HG02840 (cell line): Measurements from ENCODE around the gene LSMEM2.
"Not testable (repeated sequence)": the region's sequence is repeated elsewhere in the genome, so short reads cannot be mapped to it uniquely, and the experiment has no call there.

ENCODE experiments used
- ATAC-seq: cut with Tn5 transposase; IDR thresholded peaks from one replicate; pipeline ENCODE4 v1.9.1; 2021; ENCODE audit warnings: mild to moderate bottlenecking, moderate library complexity, moderate number of reproducible peaks; ENCODE audit not compliant: unreplicated experiment, low FRiP score

Gene LSMEM2

DNA sequence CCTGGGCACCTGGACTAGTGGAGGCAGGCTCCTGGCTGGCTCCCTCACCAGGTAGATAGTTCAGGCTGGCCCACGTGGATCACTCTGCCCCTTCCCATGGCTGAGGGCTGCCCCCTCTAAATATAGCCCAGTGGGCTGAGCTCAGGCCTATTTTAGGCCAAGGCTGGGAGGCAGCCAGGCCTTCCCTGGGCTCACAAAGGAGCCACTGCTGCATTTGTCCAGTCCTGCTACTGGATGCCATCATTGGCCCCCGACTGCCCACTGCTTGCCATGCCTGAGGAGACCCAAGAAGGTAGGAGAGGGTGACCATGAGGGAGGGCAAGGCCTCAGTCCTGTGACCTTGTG is at the start of gene LSMEM2:
Gene LSMEM2 (plus strand): TSS at position 208 of the 345 bp plus-strand sequence. CDS start 27 bp downstream, at position 235.
- no peak for ATAC-seq

DNA sequence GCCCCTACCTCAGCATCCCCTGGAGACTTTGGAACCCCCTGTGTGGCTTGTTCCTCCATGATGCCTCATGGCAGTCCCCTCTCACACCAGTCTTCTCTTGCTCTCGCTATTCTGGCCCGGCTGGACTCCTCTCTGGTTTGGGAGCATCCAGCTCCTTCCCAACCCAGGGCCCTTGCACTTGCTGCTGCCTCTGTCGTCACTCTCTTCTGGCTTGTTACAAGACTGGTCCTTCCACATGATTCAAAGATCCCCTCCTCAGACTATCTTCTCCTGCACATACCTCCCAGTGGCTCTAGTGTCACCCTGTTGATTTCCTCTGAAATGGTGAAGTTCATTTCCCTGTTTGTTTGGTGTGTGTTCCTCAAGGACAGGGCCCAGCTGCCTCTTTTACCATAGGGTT is 49.4 kb upstream of the LSMEM2 start:
- no peak for ATAC-seq

DNA sequence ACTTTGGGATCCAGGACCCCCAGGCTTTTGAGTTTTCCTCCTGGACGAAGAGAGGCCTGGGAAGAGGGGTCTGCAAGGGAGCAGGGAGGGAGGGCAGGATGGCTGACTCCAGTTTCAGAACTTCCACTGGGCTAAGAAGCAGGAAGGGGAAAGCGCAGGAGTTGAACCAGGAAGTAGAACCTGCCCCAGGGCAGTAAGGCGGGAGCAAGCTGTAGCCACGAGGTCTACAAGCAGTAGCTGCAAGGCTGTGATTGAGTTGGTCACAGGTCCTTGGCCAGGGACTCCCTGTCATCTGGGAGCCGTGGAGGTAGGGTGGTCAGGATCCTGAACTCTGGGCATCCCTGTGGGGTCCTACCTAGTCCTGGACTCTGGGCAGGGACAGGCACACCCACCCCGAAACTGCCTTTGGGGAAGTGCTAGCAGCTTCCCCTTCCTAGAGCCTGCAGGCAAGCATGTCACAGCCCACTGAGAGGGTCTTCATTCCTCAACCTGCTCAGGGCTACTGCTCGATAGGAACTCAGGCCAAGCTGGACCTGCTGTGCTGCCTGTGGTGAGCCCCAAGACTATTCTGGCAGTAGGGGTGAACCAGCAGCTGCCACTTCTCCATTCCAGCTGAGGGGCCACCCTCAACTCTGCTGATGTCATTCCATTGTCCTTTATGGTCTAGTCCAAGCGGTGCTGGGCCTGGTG is 48.6 kb upstream of the LSMEM2 start:
- ATAC-seq: no peak

DNA sequence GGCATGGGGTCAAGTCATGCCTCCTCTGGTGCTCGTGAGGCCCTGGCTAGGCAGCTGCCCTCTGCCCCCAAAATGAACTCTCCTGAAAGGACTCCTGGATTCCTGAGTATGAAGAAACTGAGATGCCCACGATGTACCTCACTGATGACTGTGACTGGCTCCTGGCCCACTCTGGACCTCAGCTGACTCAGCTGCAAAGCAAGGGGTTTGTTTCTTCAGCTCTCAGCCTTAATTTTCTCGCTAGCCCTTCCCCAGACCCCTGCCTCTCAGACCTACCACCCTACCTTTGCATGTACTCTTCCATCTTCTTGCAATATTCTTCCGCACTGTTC is 48.1 kb upstream of the LSMEM2 start:
- ATAC-seq: no peak

DNA sequence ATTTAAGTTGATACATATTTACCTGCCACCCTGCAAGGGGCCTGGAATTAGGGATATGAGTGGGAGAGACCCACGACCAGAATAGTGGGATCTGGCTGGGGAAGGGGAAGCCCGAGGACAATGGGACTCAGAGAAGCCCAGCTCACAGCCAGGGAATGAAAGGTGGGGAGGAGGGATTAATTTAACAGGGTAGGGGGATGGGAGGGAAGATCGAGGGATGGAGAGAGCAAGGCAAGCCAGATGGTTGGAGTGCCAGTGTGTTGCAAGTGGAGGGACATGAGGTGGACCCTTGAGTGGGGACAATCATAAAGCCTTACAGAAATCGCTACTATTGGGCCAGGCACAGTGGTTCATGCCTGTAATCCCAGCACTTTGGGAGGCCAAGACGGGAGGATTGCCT is 47.3 kb upstream of the LSMEM2 start:
- ATAC-seq: no peak

DNA sequence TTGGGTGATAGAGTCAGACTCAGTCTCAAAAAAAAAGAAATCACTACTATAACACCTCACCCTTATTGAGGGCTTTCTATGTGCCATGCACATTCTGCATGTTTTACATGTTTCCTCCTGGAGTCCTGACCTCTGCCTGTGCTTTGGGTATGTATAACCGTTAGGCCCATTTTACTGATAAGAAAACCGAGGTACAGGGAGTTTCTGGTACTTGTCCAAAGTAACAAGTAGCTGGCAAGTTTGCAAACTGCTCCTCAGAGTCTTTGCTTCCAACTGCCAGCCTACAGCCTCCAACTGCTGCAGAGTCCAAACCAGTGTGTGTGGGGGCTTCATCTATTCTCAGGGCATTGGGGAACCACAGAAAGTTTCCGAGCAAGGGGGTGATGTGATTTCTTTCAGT is 46.6 kb upstream of the LSMEM2 start:
- no peak for ATAC-seq

DNA sequence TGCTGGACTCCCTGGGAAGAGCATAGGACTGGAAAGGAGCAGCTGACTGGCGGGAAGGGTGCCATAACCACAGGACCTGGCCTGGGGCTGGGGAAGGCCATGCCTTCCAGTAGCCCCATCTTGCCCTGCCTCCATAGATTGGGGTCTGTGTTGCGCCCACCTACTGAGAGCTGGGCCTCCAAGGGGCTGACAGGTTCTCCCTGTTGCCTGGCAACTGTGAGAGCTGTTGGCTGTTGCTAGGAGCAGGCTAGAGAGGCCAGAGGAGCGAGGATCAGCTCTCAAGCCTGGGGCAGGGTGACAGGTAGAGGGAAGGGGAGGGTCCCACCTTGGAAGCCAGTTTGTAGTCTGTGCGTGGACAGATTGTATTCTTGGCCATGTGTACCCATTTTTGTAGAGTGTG is 45.7 kb upstream of the LSMEM2 start:
- no peak for ATAC-seq

DNA sequence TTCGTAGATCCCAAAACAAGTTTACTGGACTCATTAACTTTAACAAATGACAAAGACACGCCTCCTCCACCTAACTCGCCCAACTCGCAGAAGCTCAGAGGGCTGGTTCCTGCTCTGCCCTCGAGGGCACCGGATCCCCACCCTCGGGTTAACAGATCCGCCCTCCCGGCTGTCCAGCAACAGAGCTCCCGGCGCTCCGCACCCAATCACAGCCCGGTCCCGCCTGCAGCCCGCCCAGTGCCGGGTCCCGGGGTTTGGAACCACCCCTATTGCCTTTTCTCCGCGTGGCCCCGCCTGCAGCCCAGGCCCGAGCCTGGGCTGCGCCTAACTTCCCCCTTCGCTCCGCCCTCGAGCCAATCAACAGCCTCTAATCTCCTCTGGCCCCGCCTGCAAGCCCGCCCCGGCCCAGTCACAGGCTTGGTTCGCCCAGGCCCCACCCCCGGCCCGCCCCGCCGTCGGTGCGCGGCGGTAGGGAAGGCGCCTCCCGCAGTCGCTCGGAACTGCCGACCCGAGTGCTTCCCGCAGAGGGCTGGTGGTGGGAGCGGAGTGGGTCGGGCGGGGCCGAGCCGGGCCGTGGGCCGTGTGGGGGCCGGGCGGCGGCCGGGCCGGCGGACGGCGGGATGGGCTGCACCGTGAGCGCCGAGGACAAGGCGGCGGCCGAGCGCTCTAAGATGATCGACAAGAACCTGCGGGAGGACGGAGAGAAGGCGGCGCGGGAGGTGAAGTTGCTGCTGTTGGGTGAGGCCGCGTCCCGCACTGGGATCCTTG is 43.0 kb upstream of the LSMEM2 start, which contains the start of gene GNAI2:
Gene GNAI2 (plus strand): TSS at position 489 of the 768 bp plus-strand sequence. CDS start 132 bp downstream, at position 621.
- ATAC-seq: peak; percentile 95

DNA sequence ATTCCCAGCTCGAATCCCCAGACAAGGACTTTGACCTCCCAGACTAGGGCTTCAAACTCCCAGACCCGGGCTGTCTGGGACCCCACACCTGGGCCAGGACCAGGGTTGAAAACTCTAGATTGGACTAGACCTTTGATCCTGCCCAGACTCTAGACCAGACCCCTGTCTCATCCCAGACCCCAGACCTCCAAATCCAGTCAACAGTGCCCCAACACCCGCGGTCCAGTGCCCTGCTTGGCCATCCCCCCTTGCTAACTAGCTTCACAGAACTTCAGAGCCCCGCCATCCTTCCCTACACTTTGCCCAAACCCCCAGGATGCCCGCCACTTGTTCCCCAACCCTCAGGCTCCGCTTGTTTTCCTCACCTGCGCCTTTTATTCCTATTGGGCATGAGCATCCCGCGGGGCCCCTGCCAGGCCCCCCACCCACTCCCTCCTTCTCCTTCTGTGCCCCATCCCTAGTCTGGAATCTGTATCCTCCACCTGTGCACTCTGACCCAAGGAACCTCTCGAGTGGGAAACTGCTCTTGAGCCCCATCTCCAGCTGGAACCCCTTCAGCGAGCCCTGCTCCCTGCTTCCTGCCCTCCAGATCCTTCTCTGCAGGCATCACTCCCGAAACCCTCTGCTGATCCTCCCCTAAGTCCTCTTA is 42.3 kb upstream of the LSMEM2 start:
- no peak for ATAC-seq

DNA sequence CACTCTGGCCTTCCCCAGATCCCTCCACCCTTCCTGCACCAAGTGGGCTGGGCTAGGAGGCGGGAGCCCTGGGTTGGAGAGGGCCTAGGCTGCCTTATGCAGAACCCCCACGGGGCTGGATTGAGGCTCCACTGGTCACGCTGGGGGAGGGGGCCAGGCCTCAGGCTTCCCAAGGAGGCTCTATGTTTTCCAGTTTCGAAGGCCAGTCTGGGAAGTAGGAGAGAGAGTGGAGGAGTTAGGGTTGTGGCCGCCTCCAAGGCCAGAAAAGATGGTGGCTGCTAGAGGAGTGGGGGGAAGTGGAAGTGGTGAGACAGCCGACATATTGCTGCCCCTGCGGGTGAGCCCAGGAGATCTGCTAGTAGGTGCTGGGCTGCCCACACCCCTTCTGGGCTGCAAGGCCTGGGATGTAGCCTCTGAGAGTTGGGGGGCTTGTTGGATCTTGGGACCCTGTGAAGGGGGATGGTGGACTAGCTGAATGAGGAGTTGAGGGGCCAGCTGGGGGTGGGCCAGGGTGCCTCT is 41.7 kb upstream of the LSMEM2 start:
- no peak for ATAC-seq

DNA sequence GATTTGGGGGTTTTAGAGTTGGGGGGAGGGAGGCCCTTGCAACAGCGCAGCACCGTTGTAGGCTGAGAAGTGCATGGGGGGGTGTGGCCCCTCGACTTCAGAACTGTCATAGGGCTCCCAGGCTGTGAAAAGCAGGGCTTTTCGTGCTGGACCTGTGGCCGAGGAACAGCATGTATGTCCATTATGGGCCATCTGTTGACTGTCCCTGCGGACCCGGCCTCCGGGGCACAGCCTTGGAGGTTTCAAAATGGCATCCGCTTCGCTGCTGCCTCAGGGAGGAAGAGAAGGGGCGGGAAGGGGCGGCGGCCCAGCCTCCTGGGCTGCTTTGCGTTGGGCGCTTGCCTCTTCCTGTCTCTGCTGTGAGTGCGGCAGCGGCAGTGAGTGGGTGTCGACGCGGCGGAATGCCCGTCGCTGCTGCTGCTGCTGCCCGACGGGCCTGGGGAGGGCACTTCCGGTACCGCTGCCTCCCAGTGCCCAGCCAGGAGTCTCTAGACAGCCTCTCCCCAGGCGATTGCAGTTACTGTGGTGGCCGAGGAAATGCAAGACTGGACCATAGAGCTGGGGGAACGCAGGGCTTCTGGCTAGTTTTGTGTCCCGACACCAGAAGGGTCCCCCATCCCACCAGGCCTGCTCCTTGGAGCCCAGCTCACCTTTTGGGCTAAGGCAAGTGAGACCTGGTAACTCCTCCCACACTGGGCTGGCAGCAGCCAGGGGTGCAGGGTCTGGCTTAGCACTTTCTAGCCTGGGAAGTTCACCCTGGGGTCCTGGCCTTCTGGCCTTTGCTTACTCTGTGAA is 40.9 kb upstream of the LSMEM2 start:
- no peak for ATAC-seq

DNA sequence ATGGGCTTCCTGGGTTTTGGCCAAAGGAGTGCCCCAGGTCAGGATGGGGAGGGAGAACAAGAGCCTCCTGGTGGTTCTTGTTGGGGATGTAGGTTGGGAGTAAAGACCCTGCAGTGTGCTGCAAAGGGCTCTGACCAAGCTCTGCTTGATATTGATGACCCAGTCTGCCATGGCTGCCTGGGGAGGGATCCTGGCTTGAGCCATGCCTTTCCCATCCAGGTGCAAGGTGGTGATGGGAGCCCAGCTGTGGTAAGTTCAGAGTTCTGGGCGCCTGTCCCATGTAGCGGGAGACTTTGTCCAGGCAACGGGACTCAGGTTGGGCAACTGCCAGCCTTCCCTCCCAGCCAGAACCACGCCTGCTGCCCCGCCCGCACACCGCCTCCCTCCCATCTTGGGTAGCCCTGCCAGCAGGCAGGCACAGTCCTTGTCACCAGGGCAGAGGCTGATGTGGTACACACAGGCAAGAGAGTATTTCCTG is 40.3 kb upstream of the LSMEM2 start:
- no peak for ATAC-seq

DNA sequence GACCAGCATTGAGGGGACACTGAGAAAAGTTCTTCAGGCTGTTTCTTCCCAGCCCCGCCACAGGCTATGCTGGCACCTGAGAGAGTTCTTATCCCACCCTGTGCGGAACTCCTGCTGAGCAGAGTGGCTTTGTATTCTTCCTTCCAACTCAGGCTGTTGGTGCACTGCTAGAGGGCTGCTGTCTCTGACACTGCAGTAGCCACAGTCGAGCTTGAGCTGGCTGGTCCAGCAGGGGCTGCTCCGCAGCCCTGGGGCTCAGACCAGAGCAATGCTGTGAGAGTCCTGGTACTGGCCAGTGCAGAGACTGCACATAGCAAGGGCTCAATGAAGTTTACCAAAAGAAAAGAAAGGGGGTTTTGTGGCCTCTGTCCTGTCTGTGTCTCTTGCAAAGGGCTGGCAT is 39.2 kb upstream of the LSMEM2 start:
- ATAC-seq: no peak

DNA sequence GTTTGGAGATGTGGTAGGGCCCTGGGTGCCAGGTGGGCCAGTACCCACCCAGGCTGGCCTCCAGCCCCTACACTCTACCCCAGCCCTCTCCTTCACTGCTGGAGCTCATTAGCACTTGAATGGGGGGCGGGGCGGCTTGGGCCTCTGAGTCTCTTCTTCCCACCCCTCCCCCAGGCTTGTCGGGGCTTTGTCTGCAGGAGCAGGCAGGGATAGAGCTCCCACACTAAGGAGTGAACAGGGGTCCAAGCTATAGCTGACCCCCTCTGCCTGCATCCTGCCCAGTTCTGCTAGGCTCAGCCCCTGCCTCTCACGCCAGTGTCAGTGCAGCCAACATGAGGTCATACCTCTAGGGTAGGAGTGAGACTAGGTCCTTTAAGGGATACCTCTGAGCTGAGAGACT is 37.7 kb upstream of the LSMEM2 start:
- ATAC-seq: no peak

DNA sequence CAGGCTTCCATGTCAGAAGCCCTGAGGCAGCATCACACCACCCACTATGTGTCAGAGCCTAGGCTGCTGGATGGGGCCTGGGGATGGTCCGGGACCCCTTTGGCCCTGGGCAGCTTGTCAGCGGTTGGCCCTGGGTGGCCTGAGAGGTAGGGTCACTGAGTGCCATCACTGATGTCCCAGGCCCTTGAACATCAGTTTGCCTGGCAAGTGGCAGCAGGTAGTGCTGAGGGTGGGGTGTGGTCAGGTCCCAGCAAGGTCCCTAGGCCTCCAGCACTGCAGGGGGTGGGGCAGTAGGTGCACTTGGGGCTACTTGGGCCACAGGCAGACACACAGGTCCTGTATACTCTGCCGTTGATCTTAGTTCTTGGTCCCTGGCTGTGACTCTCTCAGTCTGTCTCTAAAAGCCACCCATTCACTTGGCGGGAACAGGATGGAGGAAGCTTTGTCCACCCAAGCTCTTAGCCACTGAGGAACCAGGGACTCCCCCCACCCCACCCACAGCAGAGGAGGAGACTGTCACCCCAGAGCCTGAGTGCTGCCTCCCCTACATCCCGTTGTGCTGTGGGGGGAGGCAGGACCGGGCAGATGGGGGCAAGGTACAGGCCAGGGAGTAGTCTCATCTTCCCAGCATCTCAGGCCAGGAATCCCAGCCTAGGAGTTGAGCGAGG is 37.0 kb upstream of the LSMEM2 start:
- no peak for ATAC-seq

DNA sequence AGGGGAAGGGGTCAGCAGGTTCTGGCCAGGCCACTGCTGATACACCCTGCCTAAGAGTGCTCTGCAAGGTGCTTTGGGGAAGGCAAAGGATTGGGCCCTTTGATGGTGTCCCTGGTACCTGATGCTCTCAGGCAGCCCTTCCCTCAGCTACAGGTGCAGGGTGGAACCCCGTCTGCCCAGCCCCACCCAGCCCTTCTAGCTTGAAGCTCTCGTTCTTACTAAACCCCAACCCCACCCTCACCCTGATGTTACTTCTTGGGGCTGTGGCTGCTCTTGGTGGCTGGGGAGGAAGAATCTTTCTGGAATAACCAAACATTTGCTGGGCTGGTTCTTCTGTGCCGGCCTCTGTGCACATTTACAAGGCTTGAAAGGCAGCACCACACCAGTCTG is 36.5 kb upstream of the LSMEM2 start:
- no peak for ATAC-seq

DNA sequence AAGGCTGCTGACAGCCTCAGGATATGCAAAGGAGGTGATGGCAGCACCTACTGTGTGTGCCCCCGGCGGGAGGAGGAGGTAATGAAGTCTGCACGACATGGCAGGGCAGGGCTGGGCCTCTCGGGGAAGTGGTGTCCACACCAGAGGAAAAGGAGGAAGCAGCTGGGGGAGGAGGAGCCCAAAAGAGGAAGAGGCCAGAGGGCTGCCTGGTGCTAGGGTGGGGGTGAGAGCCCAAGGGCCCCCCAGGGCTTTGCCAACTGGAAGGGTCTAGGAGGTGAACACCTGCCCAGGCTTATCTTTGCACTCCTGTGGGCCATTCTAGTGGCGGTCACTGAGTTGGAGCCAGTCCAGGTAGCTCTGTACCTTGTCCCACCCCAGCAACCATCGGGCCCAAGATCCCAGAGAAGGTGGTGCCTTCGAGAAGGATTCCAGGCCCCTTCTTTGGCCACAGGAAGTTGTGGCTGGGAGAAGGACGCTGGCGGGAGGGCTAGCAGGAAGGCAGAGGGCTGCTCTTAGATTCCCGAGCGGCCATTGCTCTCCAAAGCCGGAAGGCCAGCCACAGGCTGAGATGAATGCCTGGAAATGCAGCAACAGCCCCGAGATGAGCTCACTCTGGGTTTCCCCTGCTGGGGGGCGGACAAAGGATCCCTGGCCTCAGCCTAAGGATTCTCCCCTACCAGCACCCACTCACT is 35.9 kb upstream of the LSMEM2 start:
- no peak for ATAC-seq

DNA sequence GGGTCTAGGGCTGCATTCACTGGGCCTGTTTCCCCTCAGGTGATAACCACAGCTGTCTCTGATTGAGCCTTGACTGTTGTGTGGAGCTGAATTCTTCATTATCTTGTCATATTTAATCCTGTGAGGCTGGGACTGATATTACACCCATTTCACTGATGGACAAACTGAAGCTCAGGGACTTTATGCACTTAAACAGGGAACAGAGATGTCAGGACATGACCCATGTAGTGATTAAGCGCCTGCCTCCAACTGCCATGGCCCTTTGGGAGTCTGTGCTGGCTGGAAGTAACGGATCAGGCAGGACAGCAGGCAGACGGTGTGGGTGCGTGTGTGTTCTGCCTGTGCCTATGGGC is 35.4 kb upstream of the LSMEM2 start:
- no peak for ATAC-seq

DNA sequence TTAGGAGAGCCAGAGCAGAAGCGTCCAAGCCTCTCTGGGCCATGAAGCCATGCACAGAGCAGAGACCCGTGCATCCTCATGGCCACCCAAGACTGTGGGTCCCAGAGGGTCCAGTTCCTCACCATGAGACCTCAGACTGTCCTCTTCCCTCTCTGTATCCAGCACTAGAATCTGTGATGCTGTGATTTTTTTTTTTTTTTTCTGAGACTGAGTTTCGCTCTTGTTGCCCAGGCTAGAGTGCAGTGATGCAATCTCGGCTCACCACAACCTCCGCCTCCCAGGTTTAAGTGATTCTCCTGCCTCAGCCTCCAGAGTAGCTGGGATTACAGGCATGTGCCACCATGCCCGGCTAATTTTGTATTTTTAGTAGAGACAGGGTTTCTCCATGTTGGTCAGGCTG is 34.1 kb upstream of the LSMEM2 start:
- not testable (repeated sequence) for ATAC-seq
